MV-4-11 (cell line): Measurements from ENCODE around the gene AK9.
"Not testable (repeated sequence)": the region's sequence is repeated elsewhere in the genome, so short reads cannot be mapped to it uniquely, and the experiment has no call there.

Source experiments
- DNase-seq: peaks from one replicate; lab custom pipeline; 2025; lab: John Stamatoyannopoulos, UW

AK9 gene

DNA sequence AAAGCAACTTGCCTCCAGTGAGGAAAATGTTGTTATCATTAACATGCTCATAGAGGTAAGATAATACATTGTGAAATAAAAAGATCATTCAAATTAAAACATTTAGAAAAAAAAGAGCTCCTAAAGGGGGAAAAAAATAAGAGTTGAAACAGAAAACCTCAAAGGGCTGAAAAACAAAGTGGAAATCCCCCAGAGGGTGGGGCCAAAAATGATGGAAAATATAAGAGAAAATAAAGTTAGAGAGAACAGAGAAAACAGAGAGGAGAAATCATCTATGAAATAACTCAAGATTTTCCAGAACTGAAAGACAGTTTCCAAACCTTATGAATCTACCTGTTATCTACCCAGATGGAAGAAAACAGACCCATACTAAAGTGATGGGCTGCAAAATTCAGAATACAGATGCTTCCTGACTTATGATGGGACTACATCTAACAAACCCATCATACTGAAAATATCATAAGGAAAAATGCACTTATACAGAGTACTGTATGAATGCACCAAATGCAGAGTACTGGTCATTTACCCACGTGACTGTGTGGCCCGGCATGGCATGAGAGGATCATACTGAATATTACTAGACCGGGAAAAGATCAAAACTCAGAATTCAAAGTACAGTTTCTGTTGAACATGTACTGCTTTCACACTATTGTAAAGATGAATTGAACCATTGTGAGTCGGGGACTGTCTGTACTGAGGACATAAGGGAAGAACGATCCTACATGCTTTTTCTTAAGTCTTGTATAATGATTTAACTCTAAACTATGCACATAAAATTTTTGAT is 212.0 kb downstream of the AK9 start:
- no peak for DNase-seq

DNA sequence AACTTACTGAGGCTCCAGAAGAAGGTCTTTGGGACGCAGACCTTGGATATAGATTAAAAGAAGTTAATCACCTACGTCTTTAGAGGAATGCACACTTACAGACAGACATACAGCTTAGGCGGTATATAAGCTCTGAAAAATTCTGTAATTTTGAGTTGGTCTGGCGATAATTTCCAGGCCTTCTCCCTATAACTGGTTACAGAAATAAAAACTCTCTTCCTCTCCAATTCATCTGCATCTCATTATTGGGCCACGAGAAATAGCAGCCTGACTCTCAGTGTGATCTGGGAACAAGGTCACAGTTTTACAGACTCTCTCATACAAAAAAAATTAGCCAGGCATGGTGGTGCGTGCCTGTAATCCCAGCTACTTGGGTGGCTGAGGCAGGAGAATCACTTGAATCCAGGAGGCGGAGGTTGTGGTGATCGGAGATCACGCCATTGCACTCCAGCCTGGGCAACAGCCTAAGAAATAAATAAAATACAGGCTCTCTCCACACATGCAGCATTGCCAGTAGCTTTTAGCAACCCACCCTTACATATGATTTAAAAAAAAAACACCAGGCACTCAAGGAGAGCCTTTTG is 212.7 kb downstream of the AK9 start:
- no peak for DNase-seq

DNA sequence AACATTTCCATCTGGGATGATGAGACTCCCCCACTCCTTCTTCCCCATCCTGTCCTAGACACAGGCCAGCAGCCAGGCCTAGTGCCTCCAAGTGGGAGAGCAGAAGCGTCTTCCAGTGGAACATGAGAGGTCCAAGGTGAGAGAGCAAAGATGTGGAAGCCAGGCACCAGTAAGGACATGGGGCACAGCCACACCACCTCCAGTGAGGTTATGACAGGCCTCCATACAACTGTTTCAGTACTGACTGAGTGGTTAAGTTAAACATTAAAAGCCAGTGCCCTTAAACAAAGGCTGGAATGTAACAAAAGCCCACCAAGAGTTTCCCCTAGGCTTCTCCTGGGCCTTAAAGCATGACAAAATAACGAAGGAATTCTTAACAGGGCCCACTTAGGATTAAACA is 213.3 kb downstream of the AK9 start:
- no peak for DNase-seq

DNA sequence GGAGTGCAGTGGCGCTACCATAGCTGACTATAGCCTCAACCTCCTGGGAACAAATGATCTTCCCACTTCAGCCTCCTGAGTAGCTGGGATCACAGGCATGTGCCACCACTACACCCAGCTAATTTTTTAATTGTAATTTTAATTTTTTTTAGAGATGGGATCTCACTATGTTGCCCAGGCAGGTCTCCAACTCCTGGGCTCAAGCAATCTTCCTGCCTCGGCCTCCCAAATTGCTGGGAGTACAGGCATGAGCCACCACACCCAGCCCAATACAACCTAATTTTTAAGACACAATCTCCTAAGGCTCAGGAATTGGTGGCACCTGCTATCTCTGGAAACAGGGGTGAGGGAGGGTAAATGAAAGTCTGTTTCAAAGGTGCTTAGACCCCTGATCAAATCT is 213.8 kb downstream of the AK9 start:
- DNase-seq, result no peak

DNA sequence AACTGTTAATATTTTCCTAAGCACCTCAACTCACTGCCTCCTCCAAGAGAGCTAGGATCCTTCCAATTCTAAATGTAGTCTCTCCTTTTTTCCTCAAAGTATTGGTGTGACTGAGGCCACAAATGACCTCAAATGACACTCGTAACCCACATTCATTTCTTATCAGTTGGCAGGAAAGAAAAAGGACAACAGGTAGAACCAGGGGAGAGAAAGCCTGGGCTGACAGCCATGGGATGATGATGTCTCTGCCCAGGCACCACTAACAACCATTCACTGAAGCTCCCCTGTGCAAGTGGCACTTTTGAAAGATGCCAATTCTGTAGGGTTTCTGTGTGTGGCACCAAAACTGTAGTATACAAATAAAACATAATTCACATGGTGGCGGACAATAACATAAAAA is 215.4 kb downstream of the AK9 start:
- DNase-seq, result no peak

DNA sequence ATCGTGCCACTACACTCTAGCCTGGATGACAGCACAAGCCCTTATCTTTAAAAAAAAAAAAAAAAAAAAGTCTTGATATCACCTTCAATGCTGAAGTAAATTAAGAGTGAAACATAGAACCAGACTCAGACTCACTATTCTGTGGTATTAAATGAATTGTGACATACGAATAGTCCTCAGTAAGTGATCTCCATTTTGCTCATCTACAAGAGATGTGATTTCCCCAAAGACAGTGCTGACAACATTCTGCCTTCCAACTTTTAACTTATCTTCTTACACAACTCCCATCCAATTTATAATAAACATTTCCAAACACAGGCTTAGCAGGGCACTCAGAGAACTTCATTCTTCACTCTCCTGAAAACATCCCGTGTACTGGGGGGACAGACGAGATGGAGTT is 216.0 kb downstream of the AK9 start:
- no peak for DNase-seq

DNA sequence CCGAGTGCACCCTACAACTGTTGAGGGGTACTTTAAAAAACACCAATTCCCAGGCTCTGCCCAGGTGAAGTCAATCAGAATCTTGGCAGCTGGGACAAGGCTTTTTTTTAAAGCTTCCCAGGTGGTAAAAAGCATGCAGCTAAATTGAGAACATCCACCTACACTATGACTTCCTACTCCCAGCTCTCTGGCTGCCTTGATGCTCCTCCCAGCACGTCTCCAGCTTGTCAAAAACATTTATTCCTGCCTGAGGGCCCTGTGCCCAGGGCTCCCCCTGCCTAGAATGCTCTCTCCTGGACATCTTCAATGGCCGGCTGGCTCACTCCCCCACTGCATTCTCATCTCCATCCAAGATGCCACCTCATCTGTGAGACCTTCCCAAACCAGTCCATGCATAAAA is 217.9 kb downstream of the AK9 start:
- no peak for DNase-seq

DNA sequence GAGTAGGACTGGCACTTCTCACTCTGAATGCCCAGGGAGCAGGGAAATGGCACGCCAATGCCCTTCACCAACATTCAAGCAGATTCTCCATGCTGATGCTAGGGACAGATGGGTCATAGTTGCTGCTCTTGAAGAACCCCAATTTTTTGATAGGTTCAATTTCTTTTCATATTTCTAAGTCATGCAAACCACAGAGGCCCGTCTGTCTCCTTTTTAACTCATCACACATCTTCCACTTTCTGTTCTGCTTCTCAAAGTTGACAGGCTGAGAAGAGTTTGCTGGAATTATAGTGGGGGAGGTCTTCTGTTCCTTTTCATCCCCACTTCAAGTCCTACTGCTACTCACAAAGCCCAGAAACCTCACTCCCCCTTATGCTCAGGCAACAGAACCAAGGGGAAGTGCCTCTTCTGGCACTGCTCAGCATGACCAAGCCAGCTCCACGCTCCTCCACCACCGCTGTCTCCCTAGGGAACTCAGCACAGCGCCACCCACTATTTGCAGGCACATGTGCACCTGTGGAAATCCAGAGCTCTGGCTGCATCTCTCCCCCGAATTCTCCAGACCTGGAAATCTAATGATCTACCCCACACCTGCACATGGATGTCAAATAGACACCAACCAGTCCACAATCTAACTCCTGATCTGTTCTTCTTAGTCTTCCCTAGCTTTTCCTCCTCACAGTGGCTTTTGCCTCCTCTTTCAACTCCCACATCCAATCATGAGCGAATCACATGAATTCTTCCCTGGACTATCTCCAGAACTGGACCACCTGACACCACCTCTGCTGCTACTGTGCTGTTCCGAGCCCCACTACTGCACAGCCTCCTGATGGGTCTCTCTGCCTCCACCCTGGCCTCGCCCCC is 218.6 kb downstream of the AK9 start:
- DNase-seq, result peak; percentile 75

DNA sequence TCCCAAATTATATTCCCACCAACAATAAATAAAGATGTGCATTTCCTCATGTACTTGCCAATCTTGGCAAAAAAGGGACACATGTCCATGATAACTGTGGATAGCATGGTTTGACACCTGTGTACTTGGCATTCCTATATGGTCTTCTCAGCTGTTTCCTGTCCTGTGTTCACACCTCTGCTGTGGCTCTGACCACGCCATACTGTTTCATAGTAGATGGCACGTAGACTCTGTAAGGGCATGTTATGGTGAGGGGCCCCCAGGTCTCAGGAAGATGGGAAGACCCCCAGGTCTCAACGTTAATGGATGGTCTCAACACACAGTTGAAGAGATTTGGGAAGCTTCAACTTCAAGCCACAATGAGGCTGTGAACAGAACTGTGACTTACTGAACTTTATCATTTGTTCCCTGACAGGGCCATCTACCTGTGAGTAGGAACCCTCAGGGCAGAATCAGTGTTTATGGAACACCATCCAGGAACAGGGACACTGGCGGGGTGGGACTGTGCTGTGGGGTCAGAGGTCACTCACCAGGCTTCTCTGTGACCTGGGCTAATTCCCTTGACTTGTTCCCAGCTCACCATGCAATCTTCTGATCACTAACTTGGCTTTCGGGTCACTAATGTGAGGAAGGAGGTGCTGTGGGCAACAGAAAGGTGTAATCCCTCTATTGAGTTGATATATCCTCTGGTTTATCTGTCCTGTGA is 219.7 kb downstream of the AK9 start:
- no peak for DNase-seq

DNA sequence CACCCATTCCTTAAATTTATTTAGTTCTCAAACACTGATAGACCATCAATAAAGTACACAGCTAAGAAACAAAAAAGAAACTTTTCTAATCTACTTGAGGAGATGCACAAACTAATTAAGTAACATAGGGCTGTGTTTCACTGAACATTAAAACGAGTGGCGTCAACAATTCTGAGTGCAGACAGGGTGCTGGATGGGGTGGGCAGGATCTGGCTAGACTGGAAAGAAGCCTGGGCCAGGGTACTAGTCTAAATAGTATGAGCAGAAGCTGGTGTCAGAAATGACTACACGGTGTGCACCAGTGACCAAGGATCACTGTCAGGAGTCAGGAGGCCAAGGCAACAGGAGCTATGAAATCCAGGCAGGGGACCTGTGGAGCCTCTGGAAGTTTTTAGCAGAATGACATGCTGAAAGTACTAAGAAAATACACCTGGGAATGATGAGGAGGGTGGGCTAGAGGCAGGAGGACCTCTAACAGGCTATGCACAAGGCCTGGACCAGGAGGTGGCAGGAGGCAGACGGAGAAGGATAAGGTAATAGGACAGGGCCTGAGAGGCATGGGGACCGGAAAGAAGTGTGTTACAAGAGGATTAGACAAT is 221.3 kb downstream of the AK9 start:
- no peak for DNase-seq

DNA sequence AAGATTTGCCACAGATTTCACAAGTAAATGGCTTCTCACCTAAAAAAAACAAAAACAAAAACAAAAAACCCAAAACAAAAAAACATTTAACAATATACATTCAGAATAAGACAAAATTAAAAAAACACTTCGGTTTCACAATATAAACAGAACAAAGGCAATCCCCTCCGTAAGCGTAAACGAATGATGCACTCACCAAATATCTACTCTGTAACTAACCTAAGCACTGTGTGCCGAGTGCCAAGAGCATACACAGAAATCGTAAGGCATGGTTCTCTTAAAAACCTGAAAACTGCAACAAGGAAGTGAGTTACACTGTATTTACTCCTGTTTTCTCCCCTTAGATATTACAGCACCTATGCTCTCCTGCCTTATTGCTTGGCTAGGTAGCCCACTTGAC is 223.3 kb downstream of the AK9 start:
- no peak for DNase-seq

DNA sequence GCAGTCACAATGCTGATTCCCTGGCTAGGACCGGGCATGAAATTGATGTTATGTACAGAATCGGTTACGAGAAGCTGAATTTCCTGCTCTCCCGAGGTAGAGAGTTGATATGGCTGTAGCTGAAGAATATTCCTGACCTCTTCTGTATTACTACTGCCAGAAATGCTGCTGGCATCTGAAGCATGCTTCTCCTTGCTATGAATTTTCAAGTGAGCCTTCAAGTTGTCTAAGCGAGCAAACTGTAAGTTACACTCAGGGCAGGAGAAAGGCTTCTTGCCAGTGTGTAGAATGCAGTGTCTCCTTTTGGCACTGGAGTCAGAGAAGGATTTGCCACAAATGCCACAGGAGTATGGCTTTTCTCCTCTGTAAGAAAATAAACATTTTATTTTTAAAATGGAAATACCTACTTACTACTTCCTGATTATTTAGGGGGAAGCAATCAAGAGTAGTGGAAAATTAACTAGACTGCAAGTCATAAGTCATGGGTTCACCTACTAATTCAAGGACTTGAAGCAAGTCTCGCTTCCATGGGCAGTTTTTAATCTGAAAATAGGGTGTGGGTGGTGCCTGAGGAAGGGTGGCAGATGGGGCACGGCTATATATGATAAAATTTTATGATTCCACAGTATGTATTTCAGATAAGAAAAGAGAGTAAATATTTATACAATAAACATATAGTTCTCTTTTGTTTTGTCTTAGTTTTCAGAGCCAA is 224.6 kb downstream of the AK9 start:
- no peak for DNase-seq

DNA sequence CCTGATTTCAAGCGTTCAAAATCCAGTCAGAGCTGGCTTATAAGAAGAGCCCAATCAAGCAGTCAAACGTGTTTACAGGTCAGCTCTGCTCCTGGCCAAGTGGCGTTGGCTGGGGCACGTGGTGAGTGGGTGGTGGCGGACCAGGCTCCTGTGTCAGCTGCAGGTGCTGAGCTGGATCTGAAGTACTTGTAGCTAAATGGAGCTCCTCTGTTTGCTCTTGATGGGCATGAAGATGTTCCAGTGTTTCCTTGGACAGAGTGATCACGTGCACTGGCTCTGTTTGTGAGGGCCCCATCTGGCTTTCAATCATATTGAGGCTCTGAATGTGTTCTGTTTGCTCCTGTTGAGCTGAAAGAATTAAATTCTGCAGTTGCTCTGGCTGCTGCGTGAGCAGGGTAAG is 225.2 kb downstream of the AK9 start:
- no peak for DNase-seq

DNA sequence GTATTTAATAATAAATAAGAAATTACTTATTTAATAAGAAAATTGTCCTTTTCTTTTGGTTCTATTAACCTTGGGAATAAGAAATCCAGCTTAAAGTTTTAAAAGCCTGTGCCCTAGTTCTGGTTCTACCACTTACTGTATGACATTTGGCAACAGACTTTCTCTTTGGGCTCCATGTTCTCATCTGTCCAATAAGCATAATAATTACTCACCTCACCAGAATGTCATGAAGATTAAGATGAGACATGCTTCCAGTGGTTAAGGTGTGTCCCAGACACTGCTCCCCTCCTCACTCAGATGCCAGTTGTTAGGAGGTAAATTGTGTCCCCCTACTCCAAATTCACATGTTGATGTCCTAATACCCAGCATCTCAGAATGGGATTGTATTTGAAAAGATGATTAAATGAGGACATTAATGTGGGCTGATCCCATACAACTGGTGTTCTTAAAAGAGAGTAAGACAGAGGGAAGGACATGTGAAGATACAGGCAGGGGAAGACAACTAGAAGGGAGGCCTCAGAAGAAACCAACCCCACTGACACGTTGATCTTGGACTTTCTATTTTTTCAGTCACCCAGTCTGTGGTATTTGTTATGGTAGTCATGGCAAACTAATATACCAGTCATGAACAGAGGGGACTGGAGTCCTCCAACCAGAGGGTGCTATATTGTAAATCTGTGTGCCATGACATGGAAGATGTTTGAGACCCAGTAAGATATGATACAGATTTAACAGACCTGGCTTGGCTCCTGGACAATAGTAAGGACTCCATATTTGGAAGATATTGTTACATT is 229.1 kb downstream of the AK9 start:
- no peak for DNase-seq

DNA sequence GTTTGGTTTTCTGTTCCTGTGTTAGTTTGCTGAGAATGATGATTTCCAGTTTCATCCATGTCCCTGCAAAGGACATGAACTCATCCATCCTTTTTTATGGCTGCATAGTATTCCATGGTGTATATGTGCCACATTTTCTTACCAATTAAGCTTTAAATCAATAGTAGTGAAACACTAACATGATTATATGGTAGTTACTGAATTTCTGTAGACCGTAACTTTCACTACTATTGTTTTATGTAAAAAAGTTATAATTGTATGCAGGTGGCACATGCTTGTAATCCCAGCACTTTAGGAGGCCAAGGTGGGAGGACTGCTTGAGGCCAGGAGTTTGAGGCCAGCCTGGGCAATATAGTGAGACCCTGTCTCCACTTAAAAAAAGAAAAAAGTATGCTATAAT is 229.8 kb downstream of the AK9 start:
- DNase-seq, result not testable (repeated sequence)

DNA sequence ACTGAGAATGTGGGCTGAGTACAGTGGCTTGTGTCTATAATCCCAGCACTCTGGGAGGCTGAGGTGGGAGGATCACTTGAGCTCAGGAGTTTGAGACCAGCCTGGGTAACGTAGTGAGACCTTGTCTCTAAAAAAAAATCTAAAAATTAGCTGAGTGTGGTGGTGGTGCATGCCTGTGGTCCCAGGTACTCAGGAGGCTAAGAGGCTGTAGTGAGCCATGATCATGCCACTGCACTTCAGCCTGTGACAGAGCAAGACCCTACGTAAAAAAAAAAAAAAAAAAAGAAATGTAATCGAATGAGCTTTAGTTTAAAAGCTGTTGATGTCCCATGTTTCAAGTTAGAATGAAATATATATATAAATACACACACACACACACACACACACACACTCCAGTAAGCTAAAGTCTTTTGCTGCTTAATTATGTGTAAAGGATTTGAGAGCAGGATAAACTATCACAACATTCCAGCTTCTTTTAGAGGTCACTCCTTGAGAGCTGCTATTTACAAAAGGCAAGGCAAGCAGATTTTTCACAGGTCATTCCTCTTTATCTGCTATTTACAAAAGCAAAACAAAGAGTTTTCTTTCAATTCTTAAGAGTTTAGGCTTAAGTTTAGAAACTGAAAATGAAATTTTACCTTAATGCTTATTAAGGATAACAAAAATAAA is 230.7 kb downstream of the AK9 start:
- no peak for DNase-seq

DNA sequence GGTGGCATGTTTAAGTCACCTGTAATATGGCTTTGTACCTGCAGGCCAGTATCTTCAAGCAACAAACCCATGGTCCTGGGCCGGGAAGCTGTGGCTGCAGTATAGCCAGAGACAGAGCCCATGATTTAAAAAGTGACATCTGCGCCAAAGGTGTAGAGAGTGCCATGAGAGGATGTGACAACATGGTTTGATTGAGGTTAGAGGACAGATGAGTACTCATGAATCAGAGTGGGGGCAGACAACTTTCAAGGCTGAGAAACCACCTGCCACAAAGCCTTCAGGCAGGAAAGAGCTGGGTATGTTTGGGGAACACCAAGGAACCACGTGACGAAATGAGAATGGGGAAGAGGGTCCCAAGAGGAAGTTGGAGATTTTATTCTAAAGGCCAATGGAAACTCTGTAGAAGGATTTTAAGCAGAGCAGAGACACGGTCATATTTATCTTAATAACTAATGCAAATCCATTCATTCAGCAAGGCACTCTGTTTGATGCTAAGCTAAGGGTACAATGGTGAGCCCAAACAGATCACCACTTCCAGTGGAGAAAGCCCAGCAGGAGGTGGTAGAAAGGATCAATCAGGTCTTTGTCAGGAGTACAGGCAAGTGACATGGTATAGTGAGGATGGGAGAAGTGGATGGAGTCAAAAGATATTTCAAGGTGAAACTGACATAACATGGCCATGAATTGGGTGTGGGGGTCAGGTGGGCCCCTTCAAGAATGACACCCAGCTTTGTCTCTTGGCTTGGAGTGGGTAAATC is 232.0 kb downstream of the AK9 start:
- DNase-seq, result peak; percentile 80

DNA sequence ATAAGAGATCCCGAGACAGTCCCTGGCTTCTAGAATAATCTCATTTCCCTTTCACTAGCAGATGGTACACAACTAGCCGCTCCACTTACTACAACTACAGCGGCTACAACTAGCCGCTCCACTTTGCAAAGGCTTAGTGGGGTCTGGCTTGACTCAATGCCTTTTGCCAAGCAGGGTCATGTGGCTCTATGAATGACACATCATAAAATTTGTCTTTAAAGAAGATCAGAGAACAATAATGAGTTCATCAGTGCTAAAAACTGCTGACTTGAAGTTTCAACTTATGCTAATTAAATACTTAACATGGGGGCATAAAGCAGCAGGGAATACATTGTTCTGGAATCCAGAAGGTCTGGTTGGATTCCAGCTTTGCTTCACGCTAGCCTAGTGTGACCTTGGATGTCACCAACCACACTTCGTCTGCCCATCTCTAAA is 233.4 kb downstream of the AK9 start:
- DNase-seq, result no peak
